HG03378 (cell line): ENCODE data around the gene TERB2.
A peak's percentile ranks its signal among the peaks of the same experiment; 100 is the strongest.
"Not testable (repeated sequence)": the region's sequence is repeated elsewhere in the genome, so short reads cannot be mapped to it uniquely, and the experiment has no call there.

Source experiments
- ATAC-seq: cut with Tn5 transposase; IDR thresholded peaks from one replicate; pipeline ENCODE4 v1.9.1; 2021; ENCODE audit warnings: mild to moderate bottlenecking, moderate library complexity; ENCODE audit not compliant: unreplicated experiment

TERB2 gene

DNA sequence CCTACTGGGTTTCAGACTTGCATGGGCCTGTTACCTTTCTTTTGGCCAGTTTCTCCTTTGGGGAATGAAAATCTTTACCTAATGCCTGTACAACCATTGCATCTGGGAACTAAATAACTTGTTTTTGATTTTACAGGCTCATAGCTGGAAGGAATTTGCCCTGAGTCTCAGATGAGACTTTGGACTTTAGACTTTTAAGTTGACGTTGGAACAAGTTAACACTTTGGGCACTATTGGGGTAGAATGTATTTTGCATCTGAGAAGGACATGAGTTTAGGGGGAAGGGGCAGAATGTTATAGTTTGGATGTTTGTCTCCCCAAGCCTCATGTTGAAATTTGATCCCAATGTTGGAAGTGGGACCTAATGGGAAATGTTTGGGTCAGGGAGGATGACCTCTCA, 44.7 kb downstream of the TERB2 start:
- not testable (repeated sequence) for ATAC-seq

GRCh38 chr15:45003731-45004410, 47.4 kb downstream of the TERB2 start:
- ATAC-seq = peak; percentile 65

GRCh38 chr15:45004590-45005175, 48.2 kb downstream of the TERB2 start:
- ATAC-seq = not testable (repeated sequence)

DNA sequence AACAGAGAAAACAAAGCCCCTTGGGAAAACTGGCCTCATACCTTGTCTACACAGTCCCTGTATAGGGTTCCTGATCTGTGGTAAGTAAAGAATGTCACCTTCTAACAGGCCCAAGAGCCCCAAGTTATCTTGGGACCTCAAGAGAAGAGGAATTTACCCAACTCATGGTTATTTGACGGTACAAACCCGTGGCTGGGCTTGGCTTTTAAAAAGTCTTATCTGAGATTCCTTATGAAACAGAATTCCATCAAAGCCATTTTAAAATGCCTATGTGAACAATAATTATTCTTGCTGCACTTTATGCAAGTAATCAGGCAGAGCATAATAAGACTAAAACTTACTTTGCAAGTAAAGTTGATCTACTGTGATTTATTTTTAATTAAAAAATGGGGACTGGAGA, 52.6 kb downstream of the TERB2 start:
- ATAC-seq = no peak

DNA sequence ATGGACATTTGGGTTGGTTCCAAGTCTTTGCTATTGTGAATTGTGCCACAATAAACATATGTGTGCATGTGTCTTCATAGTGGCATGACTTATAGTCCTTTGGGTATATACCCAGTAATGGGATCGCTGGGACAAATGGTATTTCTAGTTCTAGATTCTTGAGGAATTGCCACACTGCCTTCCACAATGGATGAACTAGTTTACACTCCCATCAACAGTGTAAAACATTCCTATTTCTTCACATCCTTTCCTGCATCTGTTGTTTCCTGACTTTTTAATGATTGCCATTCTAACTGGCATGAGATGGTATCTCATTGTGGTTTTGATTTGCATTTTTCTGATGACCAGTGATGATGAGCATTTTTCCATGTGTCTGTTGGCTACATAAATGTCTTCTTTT, 58.6 kb downstream of the TERB2 start:
- ATAC-seq = not testable (repeated sequence)

- not testable (repeated sequence) for ATAC-seq
Measured at GRCh38 chr15:45020222-45020900, 63.9 kb downstream of the TERB2 start.

DNA sequence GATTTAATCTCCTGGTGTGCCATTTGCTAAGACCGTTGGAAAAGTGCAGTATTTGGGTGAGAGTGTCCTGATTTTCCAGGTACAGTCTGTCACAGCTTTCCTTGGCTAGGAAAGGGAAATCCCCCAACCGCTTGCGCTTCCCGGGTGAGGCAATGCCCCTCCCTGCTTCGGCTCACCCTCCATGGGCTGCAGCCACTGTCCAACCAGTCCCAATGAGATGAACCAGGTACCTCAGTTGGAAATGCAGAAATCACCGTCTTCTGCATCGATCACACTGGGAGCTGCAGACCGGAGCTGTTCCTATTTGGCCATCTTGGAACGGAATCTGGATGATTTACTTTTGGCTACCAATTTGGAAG, 64.4 kb downstream of the TERB2 start:
- not testable (repeated sequence) for ATAC-seq

DNA sequence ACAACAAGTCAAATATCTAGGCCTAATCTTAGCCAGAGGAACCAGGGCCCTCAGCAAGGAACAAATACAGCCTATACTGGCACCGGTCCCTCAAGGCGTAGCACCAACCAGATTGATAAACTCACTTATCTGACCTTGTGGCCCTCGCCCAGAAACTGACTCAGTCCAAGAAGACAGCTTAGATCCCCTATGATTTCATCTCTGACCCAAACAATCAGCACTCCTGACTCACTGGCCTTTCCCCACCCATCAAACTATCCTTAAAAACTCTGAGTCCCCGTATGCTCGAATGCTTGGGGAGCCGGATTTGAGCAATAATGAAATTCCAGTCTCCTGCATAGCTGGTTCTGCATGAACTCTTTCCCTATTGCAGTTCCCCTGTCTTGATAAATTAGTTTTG, 64.9 kb downstream of the TERB2 start:
- no peak for ATAC-seq

DNA sequence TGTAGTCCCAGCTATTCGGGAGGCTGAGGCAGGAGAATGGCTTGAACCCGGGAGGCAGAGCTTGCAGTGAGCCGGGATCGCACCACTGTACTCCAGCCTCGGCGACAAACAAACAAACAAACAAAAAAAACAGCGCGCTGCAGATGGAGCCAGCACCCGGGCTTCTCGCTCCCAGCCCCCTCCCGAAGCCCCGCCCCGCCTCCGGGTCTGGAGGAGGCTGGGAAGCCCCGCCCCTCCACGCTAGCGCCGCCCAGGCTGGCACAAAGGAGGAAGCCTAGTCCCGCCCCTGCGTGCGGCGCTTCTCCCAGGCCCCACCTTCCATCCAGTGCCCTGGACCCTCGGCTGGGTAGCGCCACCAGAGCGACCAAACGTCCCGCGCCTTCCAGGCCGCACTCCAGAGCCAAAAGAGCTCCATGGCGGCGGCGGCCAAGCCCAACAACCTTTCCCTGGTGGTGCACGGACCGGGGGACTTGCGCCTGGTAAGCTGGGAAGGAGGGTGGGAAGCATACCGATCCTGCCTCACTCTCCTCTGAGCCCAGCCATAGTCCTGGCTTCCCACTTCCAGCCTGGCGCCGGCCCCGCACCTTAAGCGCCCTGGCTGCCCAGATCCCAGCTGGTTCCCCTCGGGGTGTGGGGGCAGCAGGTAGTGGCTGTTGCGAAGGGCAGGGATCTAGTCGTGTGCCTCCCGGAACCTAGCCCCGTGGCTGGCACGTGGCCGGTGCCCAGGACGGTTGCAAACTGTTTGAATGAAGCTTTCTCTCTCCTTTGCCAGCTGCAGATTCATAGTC, 66.6 kb downstream of the TERB2 start, which contains the start of gene SORD:
Gene SORD (plus strand): TSS at position 325 of the 788 bp plus-strand sequence. CDS start 89 bp downstream, at position 414.
- ATAC-seq = peak; percentile 85

GRCh38 chr15:45023659-45024225, 67.3 kb downstream of the TERB2 start:
- no peak for ATAC-seq

GRCh38 chr15:45024649-45025048, 68.2 kb downstream of the TERB2 start:
- not testable (repeated sequence) for ATAC-seq

- not testable (repeated sequence) for ATAC-seq
Measured at GRCh38 chr15:45025627-45026026, 69.1 kb downstream of the TERB2 start.

DNA sequence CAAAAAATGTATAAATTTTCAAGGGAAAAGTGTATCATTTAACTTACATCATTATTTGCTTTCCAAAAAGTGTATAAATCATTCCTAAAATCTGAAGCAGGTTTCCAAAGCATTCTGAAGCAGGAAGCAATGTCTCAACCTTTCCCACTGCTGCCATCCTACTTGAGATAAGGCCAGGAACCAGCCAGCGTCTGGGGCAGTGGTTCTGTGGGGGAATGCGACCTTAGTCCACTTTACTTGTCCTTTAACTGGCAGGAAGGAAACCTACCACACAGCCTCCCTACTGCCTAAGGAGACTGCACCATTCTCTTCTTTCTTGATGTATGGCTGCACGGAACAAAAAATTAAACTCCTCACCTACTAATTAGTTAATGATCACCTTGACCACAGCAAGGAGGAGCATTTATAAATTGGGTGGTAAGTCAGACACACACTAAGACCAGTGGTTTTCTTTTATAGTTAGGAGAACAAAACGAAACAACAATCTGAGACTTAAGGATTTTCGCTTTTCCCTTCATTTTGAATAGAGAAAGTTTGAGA, 70.2 kb downstream of the TERB2 start:
- ATAC-seq = no peak

DNA sequence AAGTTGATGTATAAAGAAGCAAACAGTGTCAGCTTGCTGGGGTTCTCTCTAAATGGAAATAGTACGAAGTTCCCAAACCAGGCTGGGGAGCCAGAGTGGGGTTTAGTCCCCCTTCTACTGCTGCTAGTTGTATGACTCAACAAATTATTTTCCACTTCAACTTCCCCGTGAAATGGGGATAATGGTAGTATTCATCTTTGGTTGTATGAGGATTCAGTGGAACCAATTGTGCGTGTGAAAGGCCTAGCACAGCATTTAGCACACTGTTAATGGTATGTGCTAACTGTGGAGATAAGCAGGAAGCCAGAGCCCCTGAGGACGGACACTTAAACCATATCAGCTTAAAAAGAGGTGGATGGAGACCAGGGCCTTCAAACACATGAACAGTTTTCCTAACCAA, 70.7 kb downstream of the TERB2 start:
- no peak for ATAC-seq
